HG03060 (cell line): ENCODE data around the gene NECTIN2.
"Not testable (repeated sequence)": the region's sequence is repeated elsewhere in the genome, so short reads cannot be mapped to it uniquely, and the experiment has no call there.

Experiments used
- ATAC-seq: cut with Tn5 transposase; IDR thresholded peaks from one replicate; pipeline ENCODE4 v1.9.1; 2021; ENCODE audit warnings: low read depth, moderate number of reproducible peaks; ENCODE audit not compliant: unreplicated experiment

The NECTIN2 gene

GRCh38 chr19:44848812-44849447, 2.8 kb downstream of the NECTIN2 start:
- ATAC-seq = no peak

- ATAC-seq = no peak
Observed at GRCh38 chr19:44850641-44851109, 4.6 kb downstream of the NECTIN2 start.

- no peak for ATAC-seq
Observed at GRCh38 chr19:44851427-44851826, 5.3 kb downstream of the NECTIN2 start.

GRCh38 chr19:44855606-44856005, 9.5 kb downstream of the NECTIN2 start:
- no peak for ATAC-seq

GRCh38 chr19:44856421-44857083, 10.5 kb downstream of the NECTIN2 start:
- ATAC-seq = no peak

- no peak for ATAC-seq
Observed at GRCh38 chr19:44857837-44858236, 11.7 kb downstream of the NECTIN2 start.

- ATAC-seq = not testable (repeated sequence)
Observed at GRCh38 chr19:44861576-44861975, 15.5 kb downstream of the NECTIN2 start.

- no peak for ATAC-seq
Observed at GRCh38 chr19:44863990-44864389, 17.9 kb downstream of the NECTIN2 start.

GRCh38 chr19:44865196-44865767, 19.2 kb downstream of the NECTIN2 start:
- no peak for ATAC-seq

- no peak for ATAC-seq
Observed at GRCh38 chr19:44866664-44867063, 20.6 kb downstream of the NECTIN2 start.

- ATAC-seq = no peak
Observed at GRCh38 chr19:44867578-44867977, 21.5 kb downstream of the NECTIN2 start.

- ATAC-seq = no peak
Observed at GRCh38 chr19:44869733-44870470, 23.8 kb downstream of the NECTIN2 start.

- ATAC-seq = no peak
Observed at GRCh38 chr19:44871809-44872208, 25.7 kb downstream of the NECTIN2 start.

GRCh38 chr19:44872661-44873060, 26.6 kb downstream of the NECTIN2 start:
- no peak for ATAC-seq

GRCh38 chr19:44874317-44874716, 28.2 kb downstream of the NECTIN2 start:
- ATAC-seq = no peak

- no peak for ATAC-seq
Observed at GRCh38 chr19:44875666-44876451, 29.8 kb downstream of the NECTIN2 start.

- no peak for ATAC-seq
Observed at GRCh38 chr19:44876930-44877535, 30.9 kb downstream of the NECTIN2 start.

- no peak for ATAC-seq
Observed at GRCh38 chr19:44878120-44878865, 32.2 kb downstream of the NECTIN2 start.

GRCh38 chr19:44879309-44880065, 33.4 kb downstream of the NECTIN2 start:
- no peak for ATAC-seq
